ENCODE data around the gene SPRR3.

DNA sequence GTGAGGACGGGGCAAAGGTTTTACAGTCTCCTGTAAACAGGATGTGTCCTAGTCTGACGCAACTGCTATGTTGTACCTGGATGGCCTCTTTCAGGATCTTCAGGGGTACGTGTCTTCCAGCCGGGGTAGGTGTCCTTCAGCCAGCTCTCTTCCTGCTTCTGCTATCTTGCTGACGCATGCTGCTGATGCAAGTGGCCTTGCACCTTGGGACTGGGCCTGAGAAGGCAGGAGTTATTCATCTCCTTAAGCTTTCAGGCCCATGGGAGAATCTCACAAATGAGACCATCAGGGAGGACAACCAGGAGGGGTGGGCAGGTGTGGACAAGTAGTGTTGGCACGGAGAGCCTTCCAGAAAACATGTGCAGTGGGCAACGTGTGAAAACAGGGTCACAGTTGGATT, 21.6 kb downstream of the SPRR3 start:
- TF ChIP-seq, protein P1, sequence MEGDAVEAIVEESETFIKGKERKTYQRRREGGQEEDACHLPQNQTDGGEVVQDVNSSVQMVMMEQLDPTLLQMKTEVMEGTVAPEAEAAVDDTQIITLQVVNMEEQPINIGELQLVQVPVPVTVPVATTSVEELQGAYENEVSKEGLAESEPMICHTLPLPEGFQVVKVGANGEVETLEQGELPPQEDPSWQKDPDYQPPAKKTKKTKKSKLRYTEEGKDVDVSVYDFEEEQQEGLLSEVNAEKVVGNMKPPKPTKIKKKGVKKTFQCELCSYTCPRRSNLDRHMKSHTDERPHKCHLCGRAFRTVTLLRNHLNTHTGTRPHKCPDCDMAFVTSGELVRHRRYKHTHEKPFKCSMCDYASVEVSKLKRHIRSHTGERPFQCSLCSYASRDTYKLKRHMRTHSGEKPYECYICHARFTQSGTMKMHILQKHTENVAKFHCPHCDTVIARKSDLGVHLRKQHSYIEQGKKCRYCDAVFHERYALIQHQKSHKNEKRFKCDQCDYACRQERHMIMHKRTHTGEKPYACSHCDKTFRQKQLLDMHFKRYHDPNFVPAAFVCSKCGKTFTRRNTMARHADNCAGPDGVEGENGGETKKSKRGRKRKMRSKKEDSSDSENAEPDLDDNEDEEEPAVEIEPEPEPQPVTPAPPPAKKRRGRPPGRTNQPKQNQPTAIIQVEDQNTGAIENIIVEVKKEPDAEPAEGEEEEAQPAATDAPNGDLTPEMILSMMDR (conservative IDR thresholded peaks at IDR 0.05 in 1 of 2, IDR thresholded peaks at IDR 0.05 in 1 of 2; ENCODE audit: extremely low read depth in 1 of 2, insufficient read depth in 1 of 2, low read depth in 1 of 2, low read length in 2 of 2): no peak
- no peak for TF ChIP-seq EZH2 (IDR thresholded peaks at IDR 0.05; ENCODE audit: borderline replicate concordance, low read length)

Data from mammary epithelial cell (primary cell).